IMR-90 (cell line): ENCODE results near the gene IFIT1. TPM values are rescaled to one million over a fixed set of nuclear protein-coding genes. Genes with fewer than 3 reads are reported as not detected.

ENCODE experiments used
- ATAC-seq: fragments of 200-7000 bp; cut with Tn5 transposase; 2 replicates; pipeline ENCODE4 v1.9.1; 2020; ENCODE audit warnings: low read depth, mild to moderate bottlenecking, moderate library complexity
- BruUV-seq: library from RNA; stranded (reverse); fragments of 400-500 nt; replicated peaks from 2 replicates; lab custom pipeline; 2021; lab: Mats Ljungman, UMichigan
- CTCF ChIA-PET: fragments of 300-600 bp; formaldehyde crosslinking; extraction: SDS; loops from one replicate; lab custom pipeline; 2021; ENCODE audit warnings: antibody characterized with exemption; lab: Yijun Ruan, JAX
- POLR2A ChIA-PET: fragments of 300-600 bp; sonication (Branson Sonifier 250); formaldehyde crosslinking; loops from one replicate; lab custom pipeline; 2022; ENCODE audit warnings: antibody characterized with exemption; ENCODE audit not compliant: unreplicated experiment; lab: Charles Lee
- DNase-seq: peaks from one replicate; pipeline ENCODE4 v3.0.0; 2013
- H2AFZ ChIP-seq: replicated peaks from 2 replicates; pipeline ENCODE3; 2013; ENCODE audit warnings: low read length, mild to moderate bottlenecking; ENCODE audit not compliant: poor library complexity
- H2AK5ac ChIP-seq: 2 replicates; pipeline ENCODE4 v1.6.1; 2013; ENCODE audit warnings: low read depth, low read length, inconsistent platforms
- H2AK9ac ChIP-seq: replicated peaks from 2 replicates; pipeline ENCODE3; 2013; ENCODE audit warnings: mild to moderate bottlenecking, low read depth, low read length, moderate library complexity; ENCODE audit not compliant: poor library complexity
- H2BK120ac ChIP-seq: 2 replicates; pipeline ENCODE4 v1.6.1; 2013; ENCODE audit warnings: low read depth, low read length, inconsistent platforms
- H2BK15ac ChIP-seq: 3 replicates; pipeline ENCODE4 v1.6.1; 2013; ENCODE audit warnings: low read depth, low read length, inconsistent platforms
- H2BK20ac ChIP-seq: 2 replicates; pipeline ENCODE4 v1.6.1; 2013; ENCODE audit warnings: low read depth, mild to moderate bottlenecking, inconsistent platforms, low read length, moderate library complexity
- H2BK5ac ChIP-seq: 2 replicates; pipeline ENCODE4 v1.6.1; 2013; ENCODE audit warnings: mild to moderate bottlenecking, low read depth, low read length, inconsistent platforms; ENCODE audit not compliant: poor library complexity, severe bottlenecking
- H3K14ac ChIP-seq: replicated peaks from 2 replicates; pipeline ENCODE4 v1.6.1; 2013; ENCODE audit warnings: low read depth, low read length, inconsistent platforms
- H3K18ac ChIP-seq: 2 replicates; pipeline ENCODE4 v1.6.1; 2013; ENCODE audit warnings: low read depth, low read length, control low read depth
- H3K23ac ChIP-seq: 2 replicates; pipeline ENCODE4 v1.6.1; 2013; ENCODE audit warnings: low read depth, low read length, inconsistent platforms
- H3K27ac ChIP-seq: 2 replicates; pipeline ENCODE4 v1.5.1; 2013; ENCODE audit warnings: mild to moderate bottlenecking, control low read depth, low read length; ENCODE audit not compliant: insufficient read depth
- H3K27me3 ChIP-seq: 2 replicates; pipeline ENCODE4 v1.6.1; 2013; ENCODE audit warnings: low read length; ENCODE audit not compliant: control insufficient read depth, insufficient read depth
- H3K36me3 ChIP-seq: 2 replicates; pipeline ENCODE4 v1.6.1; 2013; ENCODE audit warnings: low read length, mixed read lengths; ENCODE audit not compliant: control insufficient read depth, insufficient read depth
- H3K4ac ChIP-seq: 2 replicates; pipeline ENCODE4 v1.6.1; 2013; ENCODE audit warnings: low read depth, low read length, inconsistent platforms
- H3K4me1 ChIP-seq: 2 replicates; pipeline ENCODE4 v1.6.1; 2013; ENCODE audit warnings: low read length, mixed read lengths; ENCODE audit not compliant: control insufficient read depth, insufficient read depth
- H3K4me2 ChIP-seq: 2 replicates; pipeline ENCODE4 v1.6.1; 2013; ENCODE audit warnings: low read depth, mild to moderate bottlenecking, control low read depth, low read length, moderate library complexity
- H3K4me3 ChIP-seq: 2 replicates; pipeline ENCODE4 v1.5.1; 2013; ENCODE audit warnings: low read depth, mild to moderate bottlenecking, control low read depth, low read length, moderate library complexity; ENCODE audit not compliant: insufficient read depth
- H3K56ac ChIP-seq: 2 replicates; pipeline ENCODE4 v1.6.1; 2013; ENCODE audit warnings: low read length, inconsistent platforms; ENCODE audit not compliant: insufficient read depth; ENCODE audit errors: extremely low read depth
- H3K79me1 ChIP-seq, 2 experiments: 2 replicates each; pipeline ENCODE4 v1.6.1; 2013; ENCODE audit warnings: low read length in 2 of 2, inconsistent platforms in 1 of 2, low read depth in 1 of 2
- H3K9ac ChIP-seq: 2 replicates; pipeline ENCODE4 v1.6.1; 2013; ENCODE audit warnings: low read depth, low read length, control low read depth
- H3K9me1 ChIP-seq: 2 replicates; pipeline ENCODE4 v1.6.1; 2013; ENCODE audit warnings: low read length, inconsistent platforms; ENCODE audit not compliant: insufficient read depth
- H3K9me3 ChIP-seq: 2 replicates; pipeline ENCODE4 v1.6.1; 2013; ENCODE audit warnings: low read length; ENCODE audit not compliant: control insufficient read depth, insufficient read depth
- H4K20me1 ChIP-seq: 2 replicates; pipeline ENCODE4 v1.6.1; 2013; ENCODE audit warnings: low read length, inconsistent platforms; ENCODE audit not compliant: insufficient read depth
- H4K5ac ChIP-seq: 2 replicates; pipeline ENCODE4 v1.6.1; 2013; ENCODE audit warnings: mild to moderate bottlenecking, low read depth, low read length, control low read depth
- H4K8ac ChIP-seq, 2 experiments: 2 replicates each; pipeline ENCODE4 v1.6.1; 2013; ENCODE audit warnings: low read depth in 2 of 2, low read length in 2 of 2, control low read depth in 1 of 2, inconsistent platforms in 1 of 2
- H4K91ac ChIP-seq: 2 replicates; pipeline ENCODE4 v1.6.1; 2013; ENCODE audit warnings: low read depth, low read length, inconsistent platforms; ENCODE audit not compliant: insufficient read depth
- BHLHE40 ChIP-seq: fragments of 150-350 bp; IDR thresholded peaks from 2 replicates; pipeline ENCODE4 v1.6.1; 2016; ENCODE audit warnings: mild to moderate bottlenecking, low read depth, low read length
- CHD1 ChIP-seq: IDR thresholded peaks from 2 replicates; pipeline ENCODE4 v1.6.1; 2012; ENCODE audit warnings: low read depth, low read length, improper control_type of control experiment
- CTCF ChIP-seq: conservative IDR thresholded peaks from 2 replicates; pipeline ENCODE4 v1.5.1; 2012; ENCODE audit warnings: mild to moderate bottlenecking, low read depth, low read length, improper control_type of control experiment
- ELK1 ChIP-seq: fragments of 150-350 bp; IDR thresholded peaks from 2 replicates; pipeline ENCODE4 v1.6.1; 2016; ENCODE audit warnings: low read depth, mild to moderate bottlenecking, low read length, moderate library complexity, borderline replicate concordance
- FOS ChIP-seq: fragments of 150-350 bp; IDR thresholded peaks from 2 replicates; pipeline ENCODE4 v1.6.1; 2016; ENCODE audit warnings: low read depth, low read length
- MAZ ChIP-seq: IDR thresholded peaks from 2 replicates; pipeline ENCODE4 v1.6.1; 2012; ENCODE audit warnings: low read depth, mild to moderate bottlenecking, low read length, improper control_type of control experiment, moderate library complexity, borderline replicate concordance
- MXI1 ChIP-seq: IDR thresholded peaks from 2 replicates; pipeline ENCODE4 v1.6.1; 2012; ENCODE audit warnings: low read depth, mild to moderate bottlenecking, low read length, moderate library complexity, borderline replicate concordance
- NFE2L2 ChIP-seq: fragments of 150-350 bp; IDR thresholded peaks from 2 replicates; pipeline ENCODE4 v1.6.1; 2016; ENCODE audit warnings: low read depth, mild to moderate bottlenecking, low read length
- POLR2A ChIP-seq: IDR thresholded peaks from 2 replicates; pipeline ENCODE4 v1.6.1; 2012; ENCODE audit warnings: mild to moderate bottlenecking, low read depth, low read length
- USF2 ChIP-seq: fragments of 150-350 bp; IDR thresholded peaks from 2 replicates; pipeline ENCODE4 v1.6.1; 2017; ENCODE audit warnings: mild to moderate bottlenecking, antibody characterized with exemption, low read length, low read depth
- WGBS, 2 experiments: methylation state at CpG; one replicate each; pipeline versions ENCODE4 v1.1.5 to v1.1.7; 2013; ENCODE audit warnings: missing lambda C conversion rate in 2 of 2; ENCODE audit not compliant: insufficient read length in 1 of 2; ENCODE audit errors: extremely low coverage in 2 of 2; 5-methylcytosine and 5-hydroxymethylcytosine counted together
- dilution Hi-C: fragments of 300-500 bp; cut with HindIII; formaldehyde crosslinking; loops from one replicate; pipeline ENCODE4 v1.14.3; 2018; ENCODE audit warnings: low sequenced_read_pairs; ENCODE audit not compliant: unreplicated experiment
- in situ Hi-C: fragments of 300-500 bp; cut with MboI; formaldehyde crosslinking; loops from 3 replicates; pipeline ENCODE4 v1.14.3; 2019; ENCODE audit warnings: low sequenced_read_pairs, inconsistent platforms, mixed read lengths
- intact Hi-C: fragments of 100-400 bp; cut with micrococcal nuclease; formaldehyde crosslinking; loops from 2 replicates; pipeline ENCODE4 v1.10.0; 2022
- polyA plus RNA-seq, 3 experiments: library from polyadenylated mRNA; depleted of rRNA; stranded (reverse); fragments of >200 nt; gene quantifications; 2 replicates each; pipeline ENCODE4 v1.2.3, GENCODE V29; 2012; ENCODE audit warnings: low replicate concordance in 1 of 3
- total RNA-seq: library from RNA; depleted of rRNA; stranded (reverse); fragments of >200 nt; gene quantifications from 2 replicates; pipeline ENCODE4 v1.2.3, GENCODE V29; 2012

IFIT1 gene
- total and polyA plus RNA-seq, 2 of the 4 experiments (the other 2 are of a cell fraction) = 6.1 to 6.8 TPM

- Histone ChIP-seq H3K23ac (no peak overlapping the region), H4K5ac (no peak overlapping the region), H2AK5ac (no peak overlapping the region), H3K27me3 (no peaks in the 10 kb centered on the region), H4K20me1 (no peaks in the 10 kb centered on the region), H3K9ac (no peak overlapping the region), H3K14ac (no peak overlapping the region; the same call in 1 of the 2 replicates), H2BK20ac (no peak overlapping the region), H2AK9ac (no peak overlapping the region), H3K4me3 (no peak overlapping the region), H3K56ac (no peak overlapping the region), H3K18ac (no peak overlapping the region), H4K91ac (no peak overlapping the region), H3K4me2 (no peak overlapping the region), H3K4ac (no peak overlapping the region), H2BK5ac (no peak overlapping the region), H2BK15ac (no peak overlapping the region; the same call in 2 of the 3 replicates), H2AFZ (no peak overlapping the region), H3K4me1 (peaks cover 3% of the 10 kb centered on the region; the same call in 1 of the 2 replicates), H3K9me1 (no peaks in the 10 kb centered on the region), H3K79me1 (no peaks in the 10 kb centered on the region), H3K27ac (no peak overlapping the region), H2BK120ac (no peak overlapping the region), H3K36me3 (no peaks in the 10 kb centered on the region), H3K9me3 (no peaks in the 10 kb centered on the region), H4K8ac (no peak overlapping the region)
- DNase-seq (no peak), ATAC-seq (no peak)
- intact Hi-C loops = loop anchor here (5.0 kb wide), 1 partner anchor 40 kb away; the partner anchor contains the start of gene IFIT3
- no TSS peak for BruUV-seq
- POLR2A ChIA-PET = no interaction called here
- WGBS, 2 experiments = no CpG with 5 or more reads among the region's 4 CpGs
- CTCF ChIA-PET = no interaction called here
- dilution Hi-C loops = no loop called here
- TF ChIP-seq NFE2L2 = no peak
- no peak for TF ChIP-seq MXI1
- no peak for TF ChIP-seq FOS
- no peak for TF ChIP-seq USF2
- TF ChIP-seq CHD1 = no peak
- no peak for TF ChIP-seq BHLHE40
- TF ChIP-seq CTCF = no peak
- TF ChIP-seq MAZ = no peak
- no peak for TF ChIP-seq ELK1
- no peak for TF ChIP-seq POLR2A
- in situ Hi-C loops = no loop called here
These were observed 24.9 kb upstream of the IFIT1 start for GRCh38 chr10:89367529-89367928.
